ENCODE measurements around the gene HERC6. TPM values are rescaled to one million over a fixed set of nuclear protein-coding genes. Genes with fewer than 3 reads are reported as not detected.
"Not testable (repeated sequence)": the region's sequence is repeated elsewhere in the genome, so short reads cannot be mapped to it uniquely, and the experiment has no call there.

The HERC6 gene
- polyA plus RNA-seq, 1 donor from 2014 or later: 0.33 TPM

GRCh38 chr4:88346902-88347301 is 31.8 kb upstream of the HERC6 start:
- not testable (repeated sequence) for H3K27me3 ChIP-seq (ENCODE audit: insufficient read depth, low read depth, low read length); H3K9me3 ChIP-seq (ENCODE audit: low read length); H2AFZ ChIP-seq (ENCODE audit: low read depth, low read length)

GRCh38 chr4:88348761-88349160 is 29.9 kb upstream of the HERC6 start:
- not testable (repeated sequence) for H4K20me1 ChIP-seq (ENCODE audit: insufficient read depth); H3K79me2 ChIP-seq (replicated peaks; ENCODE audit: insufficient read depth, low read length); H3K4me3 ChIP-seq (ENCODE audit: low read length); H3F3A ChIP-seq (ENCODE audit: insufficient read depth, low read length, poor library complexity, severe bottlenecking); H3K9ac ChIP-seq (ENCODE audit: low read length); H2AFZ ChIP-seq (ENCODE audit: low read depth, low read length); H3K27me3 ChIP-seq (ENCODE audit: insufficient read depth, low read depth, low read length); H3K9me3 ChIP-seq (ENCODE audit: low read length); H3K4me2 ChIP-seq (ENCODE audit: low read length); H3K27ac ChIP-seq (ENCODE audit: low read length); H3K9me2 ChIP-seq (ENCODE audit: insufficient read depth, low read length); H3K36me3 ChIP-seq (ENCODE audit: insufficient read depth, low read length)

More at GRCh38 chr4:88346902-88347301, 31.8 kb upstream of the HERC6 start:
- not testable (repeated sequence) for H3K4me2 ChIP-seq (ENCODE audit: low read length); H3F3A ChIP-seq (ENCODE audit: insufficient read depth, low read length, poor library complexity, severe bottlenecking); H3K79me2 ChIP-seq (replicated peaks; ENCODE audit: insufficient read depth, low read length); H3K9me2 ChIP-seq (ENCODE audit: insufficient read depth, low read length); H3K36me3 ChIP-seq (ENCODE audit: insufficient read depth, low read length); H3K9ac ChIP-seq (ENCODE audit: low read length); H4K20me1 ChIP-seq (ENCODE audit: insufficient read depth); H3K4me3 ChIP-seq (ENCODE audit: low read length); H3K27ac ChIP-seq (ENCODE audit: low read length)

- Histone ChIP-seq H3K27me3 (ENCODE audit: insufficient read depth, low read depth, low read length) (no peaks in the 10 kb centered on the region), H3K79me2 (replicated peaks; ENCODE audit: insufficient read depth, low read length) (no peaks in the 10 kb centered on the region), H3K36me3 (ENCODE audit: insufficient read depth, low read length) (no peaks in the 10 kb centered on the region), H3K9ac (ENCODE audit: low read length) (no peak overlapping the region), H3K27ac (ENCODE audit: low read length) (no peak overlapping the region), H3K4me3 (ENCODE audit: low read length) (no peak overlapping the region), H3K9me2 (ENCODE audit: insufficient read depth, low read length) (no peaks in the 10 kb centered on the region), H3K9me3 (ENCODE audit: low read length) (no peaks in the 10 kb centered on the region), H2AFZ (ENCODE audit: low read depth, low read length) (no peak overlapping the region), H4K20me1 (ENCODE audit: insufficient read depth) (no peaks in the 10 kb centered on the region), H3F3A (ENCODE audit: insufficient read depth, low read length, poor library complexity, severe bottlenecking) (no peaks in the 10 kb centered on the region), H3K4me2 (ENCODE audit: low read length) (no peak overlapping the region)
- TF ChIP-seq REST (IDR thresholded peaks at IDR 0.05; ENCODE audit: borderline replicate concordance) (no peak), POLR2AphosphoS5 (IDR thresholded peaks at IDR 0.05) (no peak), TAF1 (IDR thresholded peaks at IDR 0.05; ENCODE audit: low read depth) (no peak), RAD21 (conservative IDR thresholded peaks at IDR 0.05) (no peak), EP300 (conservative IDR thresholded peaks at IDR 0.05; ENCODE audit: poor library complexity, severe bottlenecking) (no peak), EZH2 (IDR thresholded peaks at IDR 0.05; ENCODE audit: borderline replicate concordance, insufficient read depth, low read length, poor library complexity, severe bottlenecking) (no peak), SMC3 (conservative IDR thresholded peaks at IDR 0.05; ENCODE audit: poor library complexity) (no peak), MXI1 (conservative IDR thresholded peaks at IDR 0.05; ENCODE audit: poor library complexity, severe bottlenecking) (no peak), CTCF (IDR thresholded peaks at IDR 0.05; ENCODE audit: poor library complexity, severe bottlenecking) (no peak)
Observed at GRCh38 chr4:88350786-88351185, 27.9 kb upstream of the HERC6 start.

All from neural cell (in vitro differentiated cells).